Measurements from ENCODE around the gene ESR2. TPM values are rescaled to one million over a fixed set of nuclear protein-coding genes. Genes with fewer than 3 reads are reported as not detected.

ESR2 gene
- total RNA-seq, 1 donor from 2014 or later, result 0.38 TPM

DNA sequence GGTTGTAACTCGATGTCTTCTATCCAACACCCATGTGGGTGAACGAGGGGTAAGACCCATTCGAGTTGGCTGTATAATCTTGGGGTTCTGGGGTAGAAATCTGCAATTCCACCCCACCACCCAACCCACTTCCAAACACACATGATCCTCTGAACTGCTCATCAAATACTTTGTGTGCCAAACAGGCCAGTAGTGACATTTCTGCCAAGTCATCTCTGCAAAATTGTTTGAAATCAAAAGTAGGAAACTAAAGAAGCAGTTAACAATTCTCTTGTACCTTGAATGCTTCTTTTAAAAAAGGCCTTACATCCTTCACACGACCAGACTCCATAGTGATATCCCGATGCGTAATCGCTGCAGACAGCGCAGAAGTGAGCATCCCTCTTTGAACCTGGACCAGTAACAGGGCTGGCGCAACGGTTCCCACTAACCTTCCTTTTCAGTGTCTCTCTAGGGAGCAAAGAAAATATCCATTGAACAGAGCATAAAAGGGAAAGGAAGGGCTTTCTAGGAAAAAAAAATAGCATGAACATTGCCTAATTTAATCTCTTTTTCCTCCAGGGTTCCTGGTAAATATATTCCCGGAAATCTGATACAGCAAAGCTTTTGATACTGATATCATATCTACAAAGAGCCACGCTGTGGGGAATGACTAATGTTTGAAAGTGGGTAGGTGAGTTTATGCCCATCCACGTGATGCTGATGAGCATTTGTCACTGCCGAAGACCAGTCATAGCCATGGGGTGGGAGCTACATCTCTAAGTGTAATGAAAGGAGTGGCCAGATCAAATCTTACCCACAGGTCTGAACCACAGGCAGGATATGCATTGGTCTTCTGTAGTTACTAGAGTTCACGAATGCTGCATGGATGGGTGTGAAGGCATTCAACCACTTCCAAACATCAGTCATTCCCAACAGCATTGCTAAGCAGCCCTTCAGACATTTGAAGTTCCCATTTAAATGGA is 14.2 kb downstream of the ESR2 start:
- intact Hi-C loops (cut with DNase I), result no loop called here
- no peak for DNase-seq (ENCODE audit: low spot score)

DNA sequence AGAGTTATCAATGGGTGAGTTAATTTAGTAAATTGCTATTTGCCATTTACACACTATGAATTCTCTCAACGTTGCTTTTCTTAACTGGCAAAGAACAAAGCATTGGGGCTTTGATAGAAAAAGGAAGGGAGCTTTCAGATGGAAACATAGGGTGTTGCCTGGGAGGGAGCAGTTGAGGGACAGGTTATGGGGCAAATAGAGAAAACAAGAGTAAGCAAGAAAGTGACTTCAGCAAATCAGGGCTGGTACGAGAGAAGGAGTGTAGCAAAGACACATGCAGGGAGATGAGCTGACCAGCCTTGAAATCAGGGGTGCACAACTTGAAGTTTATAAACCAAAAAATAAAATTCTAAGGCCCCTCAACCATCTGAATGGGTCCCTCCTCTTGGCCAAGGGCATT is 15.7 kb downstream of the ESR2 start:
- intact Hi-C loops (cut with DNase I), result no loop called here
- no peak for DNase-seq (ENCODE audit: low spot score)

DNA sequence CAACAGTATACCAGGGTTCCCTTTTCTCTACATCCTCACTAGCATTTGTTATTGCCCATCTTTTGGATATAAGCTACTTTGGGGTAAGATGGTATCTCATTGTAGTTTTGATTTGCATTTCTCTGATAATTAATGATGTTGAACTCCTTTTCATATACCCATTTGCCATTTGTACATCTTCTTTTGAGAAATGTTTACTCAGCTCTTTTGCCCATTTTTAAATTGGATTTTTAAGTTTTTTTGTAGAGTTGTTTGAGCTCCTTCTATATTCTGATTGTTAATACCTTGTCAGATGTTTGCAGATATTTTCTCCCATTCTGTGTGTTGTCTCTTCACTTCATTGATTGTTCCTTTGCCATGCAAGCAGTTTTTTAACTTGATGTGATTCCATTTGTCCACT is 22.2 kb downstream of the ESR2 start:
- no peak for DNase-seq (ENCODE audit: low spot score)
- intact Hi-C loops (cut with DNase I), result no loop called here

GRCh38 chr14:64266239-64266638 is 27.9 kb downstream of the ESR2 start:
- intact Hi-C loops (cut with DNase I), result no loop called here
- no peak for DNase-seq (ENCODE audit: low spot score)

DNA sequence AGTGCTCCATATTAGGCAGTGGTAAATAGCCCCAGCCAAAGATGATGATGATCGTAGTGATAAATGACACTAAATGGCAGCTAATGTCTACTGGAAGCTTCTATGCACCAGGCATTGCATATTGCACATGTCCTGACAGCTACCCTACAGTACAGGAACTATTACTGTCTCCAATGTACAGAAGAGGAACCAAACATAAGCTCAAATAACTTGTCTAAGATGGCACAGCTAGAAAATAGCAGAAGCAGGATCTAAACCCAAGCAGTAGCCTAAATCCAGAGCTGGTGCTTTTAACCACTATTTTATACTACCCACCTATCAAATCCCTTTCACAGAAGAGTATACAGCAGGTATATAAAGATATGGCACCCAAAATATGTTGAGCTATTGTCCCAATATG is 28.9 kb downstream of the ESR2 start:
- intact Hi-C loops (cut with DNase I), result no loop called here

DNA sequence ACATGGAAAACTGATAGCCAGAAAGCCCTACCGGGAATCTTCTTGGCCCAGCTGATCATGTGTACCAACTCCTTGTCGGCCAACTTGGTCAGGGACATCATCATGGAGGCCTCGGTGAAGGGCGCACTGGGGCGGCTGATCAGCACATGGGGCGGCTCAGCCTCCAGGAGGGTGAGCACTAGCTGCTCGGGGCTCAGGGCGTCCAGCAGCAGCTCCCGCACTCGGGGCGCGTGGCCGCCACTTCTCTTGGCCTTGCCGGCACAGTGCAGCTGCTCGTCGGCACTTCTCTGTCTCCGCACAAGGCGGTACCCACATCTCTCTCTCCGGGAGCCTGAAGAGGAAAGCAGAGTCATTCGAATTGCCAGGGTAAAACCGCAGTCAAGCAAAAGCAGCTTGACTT is 33.8 kb downstream of the ESR2 start:
- no peak for DNase-seq (ENCODE audit: low spot score)
- intact Hi-C loops (cut with DNase I), result no loop called here

More for the DNA sequence above, 28.9 kb downstream of the ESR2 start:
- DNase-seq (ENCODE audit: low spot score), result no peak

GRCh38 chr14:64255756-64256155 is 38.4 kb downstream of the ESR2 start:
- intact Hi-C loops (cut with DNase I), result no loop called here
- no peak for DNase-seq (ENCODE audit: low spot score)

- DNase-seq (ENCODE audit: low spot score), result no peak
- intact Hi-C loops (cut with DNase I), result no loop called here
Observed at GRCh38 chr14:64253672-64254071, 40.5 kb downstream of the ESR2 start.

GRCh38 chr14:64249363-64249762 is 44.8 kb downstream of the ESR2 start:
- no peak for DNase-seq (ENCODE audit: low spot score)
- intact Hi-C loops (cut with DNase I), result no loop called here

GRCh38 chr14:64248689-64249088 is 45.5 kb downstream of the ESR2 start:
- intact Hi-C loops (cut with DNase I), result no loop called here
- no peak for DNase-seq (ENCODE audit: low spot score)

- intact Hi-C loops (cut with DNase I), result no loop called here
- DNase-seq (ENCODE audit: low spot score), result no peak
Observed at GRCh38 chr14:64247195-64247594, 47.0 kb downstream of the ESR2 start.

DNA sequence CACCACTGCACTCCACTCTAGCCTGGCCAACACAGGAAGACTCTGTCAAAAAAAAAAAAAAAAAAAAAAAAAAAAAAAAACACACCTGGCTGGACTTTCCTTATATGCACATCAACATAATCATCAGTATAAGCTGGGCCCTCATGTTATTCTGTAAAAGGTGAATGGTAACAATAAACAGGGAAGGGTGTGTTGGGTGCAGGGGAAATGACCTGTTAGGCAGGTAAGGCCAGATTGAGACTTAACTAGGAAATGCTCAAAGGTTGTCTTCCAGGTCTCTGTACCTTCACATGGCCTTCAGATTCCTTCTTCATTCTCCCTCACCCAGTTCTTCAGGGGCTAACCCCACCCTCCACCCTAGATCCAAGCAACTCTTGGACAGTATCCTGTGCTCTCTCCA is 47.5 kb downstream of the ESR2 start:
- no peak for DNase-seq (ENCODE audit: low spot score)
- intact Hi-C loops (cut with DNase I), result no loop called here

- intact Hi-C loops (cut with DNase I), result no loop called here
- no peak for DNase-seq (ENCODE audit: low spot score)
Observed at GRCh38 chr14:64245491-64245890, 48.7 kb downstream of the ESR2 start.

GRCh38 chr14:64244279-64244678 is 49.9 kb downstream of the ESR2 start:
- no peak for DNase-seq (ENCODE audit: low spot score)
- intact Hi-C loops (cut with DNase I), result no loop called here

DNA sequence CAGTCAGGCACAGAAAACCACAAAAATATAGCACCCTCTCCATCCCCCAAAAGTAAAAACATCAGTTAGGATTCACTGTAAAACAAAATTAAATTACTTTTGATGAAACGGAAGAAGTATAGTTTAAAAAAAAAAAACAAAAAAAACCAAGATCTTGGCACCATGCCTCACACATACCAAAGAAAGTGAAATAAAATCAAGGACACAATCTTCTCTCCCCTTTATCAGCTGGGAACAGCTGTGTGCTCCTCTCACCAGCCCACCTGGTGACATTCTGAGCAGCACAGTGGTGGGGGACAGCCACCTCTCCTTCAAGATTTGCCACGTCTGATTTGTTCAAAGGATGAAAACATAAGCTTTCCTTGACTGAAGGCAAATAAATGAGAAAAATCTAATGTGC is 55.5 kb downstream of the ESR2 start:
- no peak for DNase-seq (ENCODE audit: low spot score)
- intact Hi-C loops (cut with DNase I), result no loop called here

GRCh38 chr14:64238049-64238448 is 56.1 kb downstream of the ESR2 start:
- DNase-seq (ENCODE audit: low spot score), result no peak
- intact Hi-C loops (cut with DNase I), result no loop called here

DNA sequence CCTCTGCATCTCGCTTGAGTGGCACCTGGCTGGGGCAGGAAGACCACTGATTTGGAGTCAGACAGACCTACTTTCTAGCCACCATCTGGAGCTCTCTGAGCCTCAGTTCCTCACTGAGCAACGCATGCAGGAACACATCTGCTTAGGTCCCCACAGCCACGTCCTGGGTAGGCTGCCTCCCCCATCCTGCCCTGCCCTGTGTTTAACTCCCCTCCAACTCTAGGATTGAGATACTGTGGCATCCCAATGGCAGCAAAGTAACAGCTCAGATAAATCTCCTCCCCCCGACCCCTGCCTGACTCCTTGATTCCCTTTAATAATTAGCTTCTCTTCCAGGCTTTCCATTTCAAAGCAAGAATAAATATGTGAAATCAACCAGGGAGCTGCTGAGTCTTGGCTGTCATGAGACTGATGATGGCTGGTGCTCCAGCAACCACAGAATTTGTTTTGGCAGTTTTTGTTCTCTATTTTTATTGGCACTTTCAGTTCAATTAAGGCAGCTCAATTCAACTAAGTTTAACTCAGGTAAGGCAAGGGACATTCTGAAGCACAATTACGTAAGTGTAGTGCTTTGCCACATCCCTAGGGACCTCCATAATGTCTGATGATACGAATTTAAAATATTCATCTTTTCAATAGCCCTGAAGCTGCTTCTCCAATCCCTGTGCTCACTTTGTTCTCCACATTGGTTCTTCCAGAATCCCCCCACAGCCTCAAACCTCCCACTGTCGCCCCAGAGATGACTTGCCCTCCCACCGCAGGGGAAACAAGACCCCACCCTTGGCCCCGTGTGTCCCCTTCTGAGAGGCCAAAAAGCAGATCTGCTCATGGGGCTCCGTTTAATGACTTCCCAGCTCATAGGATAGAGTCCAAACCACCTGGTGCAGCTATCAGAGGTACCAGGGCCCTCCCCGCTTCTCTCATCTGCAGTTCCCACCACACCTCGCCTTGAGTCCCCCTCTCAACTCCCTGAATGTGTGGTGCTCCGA is 58.2 kb downstream of the ESR2 start:
- intact Hi-C loops (cut with DNase I), result no loop called here
- DNase-seq (ENCODE audit: low spot score), result no peak

GRCh38 chr14:64234877-64235651 is 59.1 kb downstream of the ESR2 start:
- intact Hi-C loops (cut with DNase I), result no loop called here
- DNase-seq (ENCODE audit: low spot score), result no peak

DNA sequence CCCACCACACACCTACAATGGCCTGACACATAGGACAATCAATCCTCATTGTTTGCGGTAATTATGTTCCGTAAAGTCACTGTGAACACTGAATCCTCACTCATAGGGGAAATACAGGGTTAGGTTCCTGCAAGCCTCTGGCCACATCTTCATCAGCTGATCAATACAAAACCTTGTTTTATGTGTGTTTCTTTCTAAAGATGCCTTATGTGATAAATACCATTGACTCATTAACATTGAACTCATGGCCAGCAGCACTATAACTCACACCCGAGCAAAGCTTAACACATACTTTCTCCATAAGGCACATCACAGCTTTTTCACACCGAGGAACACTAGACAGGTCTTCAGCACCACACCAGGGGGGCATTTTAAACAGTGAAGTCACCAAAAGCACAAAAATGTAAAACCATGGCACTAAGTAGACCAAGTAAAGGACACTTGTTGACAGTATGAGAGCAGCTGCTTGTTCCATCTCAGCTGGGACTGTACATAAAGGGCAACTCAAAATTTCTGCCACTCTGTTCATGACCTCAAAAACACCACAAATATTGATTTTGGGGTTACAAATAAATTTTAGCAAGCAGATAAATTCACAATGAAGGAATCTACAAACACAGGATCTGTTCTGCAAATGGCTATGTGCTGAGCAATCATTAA is 60.5 kb downstream of the ESR2 start:
- DNase-seq (ENCODE audit: low spot score), result no peak
- intact Hi-C loops (cut with DNase I), result no loop called here
